Left cardiac atrium (tissue), 4 donors: ENCODE results near the gene TMEM238. TPM values are rescaled to one million over a fixed set of nuclear protein-coding genes. Genes with fewer than 3 reads are reported as not detected.
"Not testable (repeated sequence)": the region's sequence is repeated elsewhere in the genome, so short reads cannot be mapped to it uniquely, and the experiment has no call there.

ENCODE experiments used
- ATAC-seq, 2 donors: fragments of 200-7000 bp; cut with Tn5 transposase; one replicate each; pipeline ENCODE4 v1.9.1; 2020; ENCODE audit warnings: mild to moderate bottlenecking in 2 of 2, moderate library complexity in 2 of 2
- DNase-seq: peaks from one replicate; pipeline ENCODE4 v3.0.0-alpha.2; 2020
- intact Hi-C, 2 donors: fragments of 100-400 bp; cut with DNase I; formaldehyde crosslinking; loops; one replicate each; pipeline versions ENCODE4 v1.14.1 to v1.15.1; 2022 to 2023
- total RNA-seq, 2 donors: library from RNA; stranded (reverse); fragmentation: NEBNext Ultra II Directional; extraction: Animal tissue kit (Norgen Biotek cat#: 25700); gene quantifications; one replicate each; pipeline ENCODE4 v1.2.1, GENCODE V29; 2021
- donor health status: DM: no; HTN: yes; CAD: no.
- donor health status: DM: no; HTN: yes; CAD: no; lungs with severe emphysema.
- donor health status: DM: yes; HTN: yes; CAD: no.
- donor health status: Dilated cardiomyopathy.

Gene TMEM238
- total RNA-seq, 2 donors from 2014 or later = 0.84 to 0.97 TPM

GRCh38 chr19:55347442-55348009 lies 36.6 kb downstream of the TMEM238 start:
- intact Hi-C loops = no loop called here
- no peak for ATAC-seq
- no peak for DNase-seq

GRCh38 chr19:55346725-55347441 lies 37.2 kb downstream of the TMEM238 start:
- ATAC-seq = no peak
- intact Hi-C loops = no loop called here
- DNase-seq = no peak

GRCh38 chr19:55345818-55346724 lies 38.0 kb downstream of the TMEM238 start:
- ATAC-seq = peak; percentile 19 to 77
- intact Hi-C loops = no loop called here
- peak; percentile 63 for DNase-seq

- intact Hi-C loops = no loop called here
- no peak for ATAC-seq
- no peak for DNase-seq
These were observed 38.8 kb downstream of the TMEM238 start for GRCh38 chr19:55345101-55345817.

GRCh38 chr19:55344444-55344843 lies 39.6 kb downstream of the TMEM238 start:
- DNase-seq (no peak), ATAC-seq (no peak)
- intact Hi-C loops = loop anchor here in 1 of 2 donors (5.0 kb wide), 1 partner anchor 38 kb away; the partner anchor contains the start of gene TMEM238

- no peak for DNase-seq
- intact Hi-C loops = loop anchor here in 1 of 2 donors (5.0 kb wide), 1 partner anchor 40 kb away; the partner anchor contains the start of gene TMEM238
- ATAC-seq = no peak
These were observed 42.2 kb downstream of the TMEM238 start for GRCh38 chr19:55341595-55342531.

- intact Hi-C loops = loop anchor here in 1 of 2 donors (5.0 kb wide), 1 partner anchor 41 kb away; the partner anchor contains the start of gene TMEM238
- ATAC-seq (peak in 1 of 2 donors; percentile 6), DNase-seq (peak; percentile 82)
These were observed 42.9 kb downstream of the TMEM238 start for GRCh38 chr19:55341171-55341588.

- intact Hi-C loops = loop anchor here in 1 of 2 donors (5.0 kb wide), 1 partner anchor 42 kb away; the partner anchor contains the start of gene TMEM238
- ATAC-seq = no peak
- no peak for DNase-seq
These were observed 43.3 kb downstream of the TMEM238 start for GRCh38 chr19:55340784-55341147.

- DNase-seq = no peak
- peak in 1 of 2 donors; percentile 0 for ATAC-seq
- intact Hi-C loops = loop anchor here in 1 of 2 donors (5.0 kb wide), 1 partner anchor 42 kb away; the partner anchor contains the start of gene TMEM238
These were observed 44.0 kb downstream of the TMEM238 start for GRCh38 chr19:55339889-55340783.

GRCh38 chr19:55339105-55339888 lies 44.8 kb downstream of the TMEM238 start, which contains the start of gene KMT5C:
Gene KMT5C (plus strand): TSS chr19:55339876. CDS start chr19:55341937, 2,061 bp downstream.
- DNase-seq = peak; percentile 100
- intact Hi-C loops = no loop called here
- ATAC-seq = peak; percentile 92 to 95

- DNase-seq (no peak), ATAC-seq (no peak)
- intact Hi-C loops = no loop called here
These were observed 48.0 kb downstream of the TMEM238 start for GRCh38 chr19:55336101-55336500.

GRCh38 chr19:55333870-55334269 lies 50.2 kb downstream of the TMEM238 start:
- ATAC-seq (no peak), DNase-seq (no peak)
- intact Hi-C loops = no loop called here

- ATAC-seq, intact Hi-C loops, DNase-seq: not testable (repeated sequence)
These were observed 54.3 kb downstream of the TMEM238 start for GRCh38 chr19:55329791-55330190.
